Type B pancreatic cell (in vitro differentiated cells): Measurements from ENCODE around the gene DYRK3. TPM values are rescaled to one million over a fixed set of nuclear protein-coding genes. Genes with fewer than 3 reads are reported as not detected.
A peak's percentile ranks its signal among the peaks of the same experiment; 100 is the strongest.

ENCODE experiments used
- DNase-seq: peaks from one replicate; pipeline ENCODE4 v3.0.0; 2021; ENCODE audit warnings: mixed read lengths; ENCODE audit not compliant: unreplicated experiment; ENCODE audit errors: extremely low spot score
- H3K27ac Mint-ChIP-seq: 2 replicates; pipeline ENCODE4 v1.8.0; 2021; ENCODE audit warnings: mild to moderate bottlenecking, mixed read lengths
- H3K27me3 Mint-ChIP-seq: 2 replicates; pipeline ENCODE4 v1.8.0; 2021; ENCODE audit warnings: mixed read lengths
- H3K36me3 Mint-ChIP-seq: 2 replicates; pipeline ENCODE4 v1.8.0; 2021; ENCODE audit warnings: mixed read lengths
- H3K4me1 Mint-ChIP-seq: one replicate; pipeline ENCODE4 v1.8.0; 2021; ENCODE audit warnings: mixed read lengths; ENCODE audit not compliant: unreplicated experiment
- H3K4me3 Mint-ChIP-seq: 2 replicates; pipeline ENCODE4 v1.8.0; 2021; ENCODE audit warnings: mild to moderate bottlenecking, mixed read lengths
- H3K9me3 Mint-ChIP-seq: 2 replicates; pipeline ENCODE4 v1.8.0; 2021; ENCODE audit warnings: mixed read lengths
- CTCF ChIP-seq: fragments of 200-600 bp; sonication (generic); conservative IDR thresholded peaks from 2 replicates; pipeline ENCODE4 v1.5.0; 2021; ENCODE audit warnings: antibody characterized with exemption, mild to moderate bottlenecking
- total RNA-seq: library from RNA; stranded (reverse); gene quantifications from 2 replicates; pipeline ENCODE4 v1.2.1, GENCODE V29; 2021; ENCODE audit warnings: low replicate concordance

Gene DYRK3
- total RNA-seq, 1 donor from 2014 or later, result 7.2 TPM

- H3K27me3 Mint-ChIP-seq, result peaks cover 33% of the 10 kb centered on the region
- peak; percentile 73 for DNase-seq
Measured at GRCh38 chr1:206685769-206686477, 50.6 kb downstream of the DYRK3 start.

GRCh38 chr1:206686478-206687249, 51.3 kb downstream of the DYRK3 start:
- Mint-ChIP-seq H3K36me3 (no peaks in the 10 kb centered on the region), H3K27me3 (peaks cover 27% of the 10 kb centered on the region)

More at GRCh38 chr1:206685769-206686477, 50.6 kb downstream of the DYRK3 start:
- no peak for TF ChIP-seq CTCF
- Mint-ChIP-seq H3K4me1 (peaks cover 36% of the 10 kb centered on the region), H3K36me3 (no peaks in the 10 kb centered on the region), H3K27ac (peak overlapping the region; percentile 96), H3K9me3 (no peaks in the 10 kb centered on the region), H3K4me3 (peak overlapping the region; percentile 99)

GRCh38 chr1:206687251-206687914, 52.0 kb downstream of the DYRK3 start:
- Mint-ChIP-seq H3K4me1 (peaks cover 50% of the 10 kb centered on the region), H3K27ac (peak overlapping the region; percentile 96), H3K9me3 (no peaks in the 10 kb centered on the region), H3K27me3 (peaks cover 21% of the 10 kb centered on the region), H3K36me3 (no peaks in the 10 kb centered on the region), H3K4me3 (peak overlapping the region; percentile 99)
- no peak for TF ChIP-seq CTCF
- DNase-seq, result no peak

More at GRCh38 chr1:206686478-206687249, 51.3 kb downstream of the DYRK3 start:
- no peak for TF ChIP-seq CTCF
- Mint-ChIP-seq H3K4me3 (peak overlapping the region; percentile 99), H3K4me1 (peaks cover 42% of the 10 kb centered on the region), H3K27ac (peak overlapping the region; percentile 96), H3K9me3 (no peaks in the 10 kb centered on the region)
- DNase-seq, result no peak

GRCh38 chr1:206687915-206688442, 52.6 kb downstream of the DYRK3 start:
- TF ChIP-seq CTCF, result no peak
- H3K4me3 Mint-ChIP-seq, result peak overlapping the region; percentile 99
- H3K36me3 Mint-ChIP-seq, result no peaks in the 10 kb centered on the region
- no peaks in the 10 kb centered on the region for H3K9me3 Mint-ChIP-seq
- peak overlapping the region; percentile 96 for H3K27ac Mint-ChIP-seq
- H3K4me1 Mint-ChIP-seq, result peaks cover 54% of the 10 kb centered on the region
- H3K27me3 Mint-ChIP-seq, result peaks cover 16% of the 10 kb centered on the region
- DNase-seq, result no peak

- H3K36me3 Mint-ChIP-seq, result no peaks in the 10 kb centered on the region
- TF ChIP-seq CTCF, result no peak
- peaks cover 77% of the 10 kb centered on the region for H3K4me1 Mint-ChIP-seq
- no peak for DNase-seq
- no peaks in the 10 kb centered on the region for H3K27me3 Mint-ChIP-seq
- H3K9me3 Mint-ChIP-seq, result no peaks in the 10 kb centered on the region
- peak overlapping the region; percentile 44 for H3K27ac Mint-ChIP-seq
- no peak overlapping the region for H3K4me3 Mint-ChIP-seq
Measured at GRCh38 chr1:206690516-206690915, 55.2 kb downstream of the DYRK3 start.
